ENCODE data around the gene CNPY4. TPM values are rescaled to one million over a fixed set of nuclear protein-coding genes. Genes with fewer than 3 reads are reported as not detected.
"Not testable (repeated sequence)": the region's sequence is repeated elsewhere in the genome, so short reads cannot be mapped to it uniquely, and the experiment has no call there.

CNPY4 gene
- total and polyA plus RNA-seq, 5 donors = 9.1 to 14.7 (median 12.3) TPM

DNA sequence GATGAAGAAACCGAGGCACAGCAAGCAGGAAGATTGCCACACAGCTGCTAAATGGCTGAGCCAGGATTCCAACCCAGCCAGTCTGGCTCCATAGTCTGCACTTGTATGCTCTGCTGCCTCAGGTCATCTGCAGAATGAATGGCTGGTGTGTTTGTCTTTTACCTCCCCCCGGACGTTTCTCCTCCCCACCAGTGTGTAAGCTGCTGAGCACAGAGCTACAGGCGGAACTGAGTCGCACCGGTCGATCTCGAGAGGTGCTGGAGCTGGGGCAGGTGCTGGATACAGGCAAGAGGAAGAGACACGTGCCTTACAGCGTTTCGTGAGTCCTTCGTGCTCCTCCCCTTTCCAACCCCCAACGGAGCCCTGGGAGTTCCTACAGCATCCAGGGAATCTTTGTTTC lies 2.6 kb downstream of the CNPY4 start:
- WGBS = 72% methylated on average over 13 of the region's 13 CpGs
- H3K9me3 ChIP-seq (ENCODE audit: control insufficient read depth, low read length) = no peaks in the 10 kb centered on the region
- peaks cover 6% of the 10 kb centered on the region for H3K4me1 ChIP-seq (ENCODE audit: control insufficient read depth, insufficient read depth, low read length)
- no peak for ATAC-seq
- intact Hi-C loops (cut with DNase I) = no loop called here
- H3K27ac ChIP-seq (ENCODE audit: low read length) = no peak overlapping the region
- H3K4me3 ChIP-seq (ENCODE audit: low read length) = no peak overlapping the region
- H3K27me3 ChIP-seq (ENCODE audit: control insufficient read depth, insufficient read depth) = no peaks in the 10 kb centered on the region
- DNase-seq = peak in 1 of 3 donors; percentile 34

DNA sequence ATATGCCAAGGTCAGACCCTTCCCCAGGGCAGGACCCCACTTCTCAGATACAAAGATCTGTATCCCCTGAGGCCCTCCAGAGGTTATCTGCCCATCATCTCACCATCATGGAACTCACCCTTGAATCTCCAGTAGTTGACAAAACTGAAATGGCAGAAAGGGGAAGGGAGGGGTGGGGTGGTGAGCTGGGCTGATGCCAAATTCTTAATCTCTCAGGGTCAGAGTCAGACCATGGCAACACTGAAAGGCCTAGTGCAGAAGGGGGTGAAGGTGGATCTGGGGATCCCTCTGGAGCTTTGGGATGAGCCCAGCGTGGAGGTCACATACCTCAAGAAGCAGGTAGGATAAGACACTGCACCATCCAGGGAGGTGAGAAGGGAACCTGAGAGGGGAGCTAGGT lies 3.1 kb downstream of the CNPY4 start:
- no peak overlapping the region for H3K27ac ChIP-seq (ENCODE audit: low read length)
- no peaks in the 10 kb centered on the region for H3K9me3 ChIP-seq (ENCODE audit: control insufficient read depth, low read length)
- no peak overlapping the region for H3K4me3 ChIP-seq (ENCODE audit: low read length)
- peaks cover 6% of the 10 kb centered on the region for H3K4me1 ChIP-seq (ENCODE audit: control insufficient read depth, insufficient read depth, low read length)
- intact Hi-C loops (cut with DNase I) = no loop called here
- H3K27me3 ChIP-seq (ENCODE audit: control insufficient read depth, insufficient read depth) = no peaks in the 10 kb centered on the region
- ATAC-seq (no peak), DNase-seq (peak in 1 of 3 donors; percentile 24)
- WGBS = 97% methylated on average over 1 of the region's 1 CpG

DNA sequence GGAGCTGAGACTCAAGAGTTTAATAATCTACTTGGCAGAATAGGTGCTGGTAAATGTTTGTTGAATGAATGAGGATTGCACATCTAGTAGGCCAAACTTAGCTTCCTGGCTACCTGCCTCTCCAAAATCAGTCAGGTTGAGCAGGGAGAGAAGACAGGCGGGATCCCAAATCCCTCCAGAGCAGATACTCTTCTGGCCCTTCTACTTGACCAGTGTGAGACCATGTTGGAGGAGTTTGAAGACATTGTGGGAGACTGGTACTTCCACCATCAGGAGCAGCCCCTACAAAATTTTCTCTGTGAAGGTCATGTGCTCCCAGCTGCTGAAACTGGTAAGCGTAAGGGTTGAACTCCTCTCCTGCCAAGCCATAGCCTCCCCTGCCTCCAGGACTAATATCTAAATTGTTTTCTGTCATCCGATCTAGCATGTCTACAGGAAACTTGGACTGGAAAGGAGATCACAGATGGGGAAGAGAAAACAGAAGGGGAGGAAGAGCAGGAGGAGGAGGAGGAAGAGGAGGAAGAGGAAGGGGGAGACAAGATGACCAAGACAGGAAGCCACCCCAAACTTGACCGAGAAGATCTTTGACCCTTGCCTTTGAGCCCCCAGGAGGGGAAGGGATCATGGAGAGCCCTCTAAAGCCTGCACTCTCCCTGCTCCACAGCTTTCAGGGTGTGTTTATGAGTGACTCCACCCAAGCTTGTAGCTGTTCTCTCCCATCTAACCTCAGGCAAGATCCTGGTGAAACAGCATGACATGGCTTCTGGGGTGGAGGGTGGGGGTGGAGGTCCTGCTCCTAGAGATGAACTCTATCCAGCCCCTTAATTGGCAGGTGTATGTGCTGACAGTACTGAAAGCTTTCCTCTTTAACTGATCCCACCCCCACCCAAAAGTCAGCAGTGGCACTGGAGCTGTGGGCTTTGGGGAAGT lies 5.1 kb downstream of the CNPY4 start:
- 69% methylated on average over 4 of the region's 4 CpGs for WGBS
- DNase-seq = no peak
- peaks cover 6% of the 10 kb centered on the region for H3K4me1 ChIP-seq (ENCODE audit: control insufficient read depth, insufficient read depth, low read length)

DNA sequence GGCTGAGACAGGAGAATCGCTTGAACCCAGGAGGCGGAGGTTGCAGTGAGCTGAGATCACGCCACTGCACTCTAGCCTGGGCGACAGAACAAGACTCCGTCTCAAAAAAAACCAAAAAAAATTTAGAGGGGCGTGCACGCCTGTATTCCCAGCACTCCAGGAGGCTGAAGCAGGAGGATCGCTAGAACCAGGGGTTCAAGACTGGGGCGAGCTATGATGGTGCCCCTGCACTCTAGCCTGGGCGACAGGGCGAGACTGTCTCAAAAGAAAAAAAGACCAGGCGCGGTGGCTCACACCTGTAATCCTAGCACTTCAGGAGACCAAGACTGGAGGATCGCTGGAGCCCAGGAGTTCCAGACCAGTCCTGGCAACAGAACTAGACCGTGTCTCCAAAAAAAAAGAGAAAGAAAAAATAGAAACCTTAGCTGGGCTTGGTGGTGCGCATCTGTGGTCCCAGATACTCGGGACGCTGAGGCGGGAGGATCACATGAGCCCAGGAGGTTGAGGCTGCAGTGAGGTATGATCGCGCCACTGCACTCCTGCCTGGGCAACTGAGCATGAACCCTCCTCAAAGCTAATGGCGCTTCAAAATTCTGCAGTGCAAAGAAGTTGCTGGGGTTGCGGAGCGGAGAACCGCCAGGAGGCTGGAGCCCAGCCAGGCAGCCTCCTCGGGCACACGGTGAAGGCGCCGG lies 7.0 kb downstream of the CNPY4 start:
- no peaks in the 10 kb centered on the region for H3K27me3 ChIP-seq (ENCODE audit: control insufficient read depth, insufficient read depth)
- intact Hi-C loops (cut with DNase I) = loop anchor here in 1 of 4 donors (5.0 kb wide), 1 partner anchor 134 kb away; no protein-coding TSS in a partner anchor
- peak overlapping the region; percentile 84 for H3K4me3 ChIP-seq (ENCODE audit: low read length)
- 19% methylated on average over 29 of the region's 29 CpGs for WGBS
- H3K9me3 ChIP-seq (ENCODE audit: control insufficient read depth, low read length) = no peaks in the 10 kb centered on the region
- DNase-seq = no peak
- peak; percentile 19 to 29 for ATAC-seq
- peak overlapping the region; percentile 99 for H3K27ac ChIP-seq (ENCODE audit: low read length)
- H3K4me1 ChIP-seq (ENCODE audit: control insufficient read depth, insufficient read depth, low read length) = no peaks in the 10 kb centered on the region

More for the DNA sequence above, 5.1 kb downstream of the CNPY4 start:
- H3K9me3 ChIP-seq (ENCODE audit: control insufficient read depth, low read length) = no peaks in the 10 kb centered on the region
- H3K27me3 ChIP-seq (ENCODE audit: control insufficient read depth, insufficient read depth) = no peaks in the 10 kb centered on the region
- no peak overlapping the region for H3K27ac ChIP-seq (ENCODE audit: low read length)
- no peak overlapping the region for H3K4me3 ChIP-seq (ENCODE audit: low read length)
- intact Hi-C loops (cut with DNase I) = loop anchor here in 1 of 4 donors (5.0 kb wide), 1 partner anchor 132 kb away; no protein-coding TSS in a partner anchor
- ATAC-seq = no peak

DNA sequence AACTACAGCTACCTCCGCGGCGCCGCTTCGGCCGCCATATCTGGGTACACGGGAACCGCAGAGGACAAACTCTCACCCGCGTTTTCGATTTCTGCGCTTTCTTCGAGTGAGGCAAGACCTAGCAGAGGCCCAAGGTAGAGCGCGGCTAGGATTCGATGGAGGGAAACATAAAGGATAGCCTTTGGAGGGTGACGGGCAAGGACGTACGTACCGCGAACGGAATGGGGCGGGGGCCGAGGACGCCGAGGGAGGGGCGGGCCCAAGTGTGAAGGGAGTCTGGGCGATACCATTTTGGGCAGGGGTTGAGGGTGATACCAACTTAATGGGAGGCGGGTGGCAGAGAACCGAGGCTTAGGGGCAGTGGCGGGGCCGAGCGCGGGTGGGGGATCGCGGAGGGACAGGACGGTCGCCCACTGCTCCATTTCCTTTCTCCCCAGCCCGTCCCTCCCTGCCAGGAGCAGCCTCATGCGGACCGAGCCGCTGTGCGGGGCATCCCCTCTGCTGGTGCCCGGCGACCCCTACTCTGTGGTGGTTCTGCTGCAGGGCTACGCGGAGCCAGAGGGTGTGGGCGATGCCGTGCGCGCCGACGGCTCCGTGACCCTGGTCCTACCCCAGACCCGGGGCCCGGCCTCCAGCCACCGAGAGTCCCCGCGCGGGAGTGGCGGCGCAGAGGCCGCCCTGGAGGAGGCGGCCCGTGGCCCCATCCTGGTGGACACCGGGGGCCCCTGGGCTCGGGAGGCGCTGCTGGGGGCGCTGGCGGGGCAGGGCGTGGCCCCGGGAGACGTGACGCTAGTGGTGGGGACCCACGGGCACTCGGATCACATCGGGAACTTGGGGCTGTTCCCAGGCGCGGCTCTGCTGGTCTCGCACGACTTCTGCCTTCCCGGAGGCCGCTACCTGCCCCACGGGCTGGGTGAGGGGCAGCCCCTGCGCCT lies 7.8 kb downstream of the CNPY4 start, which contains the start of gene MBLAC1:
MBLAC1 (plus strand) TSS at position 37 of the 935 bp plus-strand sequence; CDS start at position 466, 429 bp downstream.
- peak within 1 kb of the TSS; percentile 99 for H3K27ac ChIP-seq (ENCODE audit: low read length)
- under 1% methylated on average over 85 of the region's 85 CpGs for WGBS
- DNase-seq (peak; percentile 91 to 95 (median 93)), ATAC-seq (peak; percentile 95)
- no peaks in the 10 kb centered on the region for H3K4me1 ChIP-seq (ENCODE audit: control insufficient read depth, insufficient read depth, low read length)
- peak within 1 kb of the TSS; percentile 84 for H3K4me3 ChIP-seq (ENCODE audit: low read length)
- no peaks in the 10 kb centered on the region for H3K27me3 ChIP-seq (ENCODE audit: control insufficient read depth, insufficient read depth)
- no peaks in the 10 kb centered on the region for H3K9me3 ChIP-seq (ENCODE audit: control insufficient read depth, low read length)
- intact Hi-C loops (cut with DNase I) = loop anchor here in 1 of 4 donors (5.0 kb wide), 1 partner anchor 135 kb away; no protein-coding TSS in a partner anchor

DNA sequence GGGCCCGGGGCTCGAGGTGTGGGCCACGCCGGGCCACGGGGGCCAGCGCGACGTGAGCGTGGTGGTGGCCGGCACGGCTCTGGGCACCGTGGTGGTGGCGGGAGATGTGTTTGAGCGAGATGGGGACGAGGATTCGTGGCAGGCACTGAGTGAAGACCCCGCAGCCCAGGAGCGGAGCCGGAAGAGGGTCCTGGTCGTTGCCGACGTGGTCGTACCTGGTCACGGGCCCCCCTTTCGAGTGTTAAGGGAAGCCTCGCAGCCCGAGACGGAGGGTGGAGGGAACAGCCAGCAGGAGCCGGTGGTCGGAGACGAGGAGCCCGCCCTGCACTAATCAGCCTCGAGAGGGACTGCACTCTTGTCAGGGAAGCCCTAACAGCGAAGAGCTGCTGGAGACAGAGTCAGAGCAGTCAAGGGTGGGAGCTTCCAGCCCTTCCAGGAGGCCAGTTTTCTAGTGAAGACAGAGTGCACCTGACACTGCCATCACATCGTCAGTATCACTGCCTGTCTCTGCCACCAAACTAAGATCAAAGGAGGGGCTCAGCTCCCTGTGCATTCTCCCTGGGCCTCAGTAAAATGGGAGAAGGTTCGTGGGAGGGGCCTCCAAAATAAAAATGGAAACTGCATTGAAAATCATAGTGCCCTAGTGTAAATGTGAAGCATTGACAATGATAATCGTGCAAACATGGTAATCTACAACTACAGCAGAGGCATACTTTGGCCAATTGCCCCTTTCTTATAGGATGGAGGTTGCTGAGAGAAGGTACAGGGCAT lies 8.6 kb downstream of the CNPY4 start:
- ATAC-seq = peak; percentile 5 to 6
- no peaks in the 10 kb centered on the region for H3K9me3 ChIP-seq (ENCODE audit: control insufficient read depth, low read length)
- DNase-seq = peak in 2 of 3 donors; percentile 32 to 76
- intact Hi-C loops (cut with DNase I) = loop anchor here in 1 of 4 donors (5.0 kb wide), 1 partner anchor 136 kb away; no protein-coding TSS in a partner anchor
- H3K4me1 ChIP-seq (ENCODE audit: control insufficient read depth, insufficient read depth, low read length) = no peaks in the 10 kb centered on the region
- H3K27me3 ChIP-seq (ENCODE audit: control insufficient read depth, insufficient read depth) = no peaks in the 10 kb centered on the region
- WGBS = 3% methylated on average over 37 of the region's 37 CpGs
- peak overlapping the region; percentile 84 for H3K4me3 ChIP-seq (ENCODE audit: low read length)
- no peak overlapping the region for H3K27ac ChIP-seq (ENCODE audit: low read length)

DNA sequence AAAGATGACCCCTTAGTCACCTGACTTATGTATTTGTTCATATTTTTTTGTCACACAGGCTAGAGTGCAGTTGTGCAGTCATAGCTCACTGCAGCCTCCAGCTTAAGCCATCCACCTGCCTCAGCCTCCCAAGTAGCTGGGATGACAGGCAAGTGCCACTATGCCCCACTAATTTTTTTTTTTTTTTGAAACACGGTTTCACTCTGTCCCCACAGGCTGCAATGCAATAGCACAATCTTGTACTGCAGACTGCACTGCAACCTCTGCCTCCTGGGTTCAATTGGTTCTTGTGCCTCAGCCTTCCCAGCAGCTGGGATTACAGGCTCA lies 9.2 kb downstream of the CNPY4 start:
- intact Hi-C loops (cut with DNase I) = loop anchor here in 1 of 4 donors (5.0 kb wide), 1 partner anchor 136 kb away; no protein-coding TSS in a partner anchor
- no peaks in the 10 kb centered on the region for H3K27me3 ChIP-seq (ENCODE audit: control insufficient read depth, insufficient read depth)
- no peaks in the 10 kb centered on the region for H3K4me1 ChIP-seq (ENCODE audit: control insufficient read depth, insufficient read depth, low read length)
- H3K27ac ChIP-seq (ENCODE audit: low read length) = no peak overlapping the region
- 65% methylated on average over 1 of the region's 1 CpG for WGBS
- DNase-seq (no peak), ATAC-seq (no peak)
- H3K4me3 ChIP-seq (ENCODE audit: low read length) = no peak overlapping the region
- H3K9me3 ChIP-seq (ENCODE audit: control insufficient read depth, low read length) = no peaks in the 10 kb centered on the region

DNA sequence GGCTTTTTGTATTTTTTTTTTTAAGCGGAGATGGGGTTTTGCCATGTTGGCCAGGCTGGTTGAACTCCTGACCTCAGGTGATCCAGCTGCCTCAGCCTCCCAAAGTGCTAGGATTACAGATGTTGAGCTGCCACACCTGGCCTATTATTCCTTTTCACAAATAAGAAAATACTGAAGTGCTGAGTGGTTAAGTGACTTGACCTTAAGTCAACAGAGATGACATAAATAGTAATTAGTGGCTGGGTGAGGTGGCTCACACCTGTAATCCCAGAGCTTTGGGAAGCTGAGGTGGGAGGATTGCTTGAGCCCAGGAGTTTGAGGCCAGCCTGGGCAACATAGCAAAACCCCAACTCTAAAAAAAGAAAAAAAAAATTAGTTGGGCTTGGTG lies 10.8 kb downstream of the CNPY4 start:
- not testable (repeated sequence) for ATAC-seq; DNase-seq; H3K4me1 ChIP-seq (ENCODE audit: control insufficient read depth, insufficient read depth, low read length); H3K4me3 ChIP-seq (ENCODE audit: low read length); H3K9me3 ChIP-seq (ENCODE audit: control insufficient read depth, low read length); H3K27ac ChIP-seq (ENCODE audit: low read length); H3K27me3 ChIP-seq (ENCODE audit: control insufficient read depth, insufficient read depth)
- WGBS = 94% methylated on average over 1 of the region's 1 CpG
- intact Hi-C loops (cut with DNase I) = loop anchor here in 1 of 4 donors (5.0 kb wide), 1 partner anchor 87 kb away; the partner anchor contains the start of gene PVRIG

DNA sequence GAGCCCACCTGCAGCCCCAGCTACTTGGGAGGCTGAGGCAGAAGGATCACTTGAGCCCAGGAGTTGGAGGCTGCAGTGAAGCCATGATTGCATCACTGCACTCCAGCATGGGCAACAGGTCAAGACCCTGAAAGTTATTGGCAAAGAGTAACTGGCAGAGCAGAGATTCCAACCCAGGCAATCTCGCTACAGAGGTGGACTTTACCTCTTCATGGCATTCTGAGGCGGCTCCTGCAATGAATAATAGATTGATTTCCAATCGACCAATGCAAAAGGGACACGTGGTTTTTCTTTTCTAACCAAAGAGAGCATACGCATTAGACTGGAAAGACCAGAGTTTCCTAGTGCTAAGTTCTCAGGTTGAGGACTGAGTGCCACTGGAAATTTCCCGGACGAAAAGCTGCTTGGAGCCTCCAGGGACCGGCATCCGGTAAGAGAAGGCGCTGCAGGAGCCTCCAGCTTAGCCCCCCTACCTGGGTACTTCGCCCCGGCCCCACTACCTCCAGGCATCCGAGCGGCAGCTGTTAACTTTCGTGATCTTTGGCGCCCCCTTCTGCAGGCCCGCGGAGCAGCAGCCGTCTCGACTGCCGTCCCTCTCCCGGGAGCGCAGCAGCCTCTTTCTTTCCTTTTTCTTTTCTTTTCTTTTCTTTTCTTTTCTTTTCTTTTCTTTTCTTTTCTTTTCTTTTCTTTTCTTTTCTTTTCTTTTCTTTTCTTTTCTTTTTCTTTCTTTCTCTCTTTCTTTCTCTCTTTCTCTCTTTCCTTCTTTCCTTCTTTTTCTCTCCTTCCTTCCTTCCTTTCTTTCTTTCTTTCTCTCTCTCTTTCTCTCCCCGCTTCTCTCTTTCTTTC lies 11.4 kb downstream of the CNPY4 start:
- Histone ChIP-seq H3K27ac (ENCODE audit: low read length) (no peak overlapping the region), H3K4me3 (ENCODE audit: low read length) (no peak overlapping the region), H3K4me1 (ENCODE audit: control insufficient read depth, insufficient read depth, low read length) (no peaks in the 10 kb centered on the region), H3K9me3 (ENCODE audit: control insufficient read depth, low read length) (no peaks in the 10 kb centered on the region), H3K27me3 (ENCODE audit: control insufficient read depth, insufficient read depth) (no peaks in the 10 kb centered on the region)
- intact Hi-C loops (cut with DNase I) = loop anchor here in 1 of 4 donors (5.0 kb wide), 1 partner anchor 86 kb away; the partner anchor contains the start of gene PVRIG
- no peak for ATAC-seq
- 12% methylated on average over 24 of the region's 24 CpGs for WGBS
- peak; percentile 74 to 92 (median 89) for DNase-seq
